RWPE1 (cell line): ENCODE results near the gene WDR49.

Experiments
- CTCF ChIA-PET: fragments of 350-600 bp; sonication (Branson Sonifier 250); formaldehyde crosslinking; extraction: SDS; loops from one replicate; lab custom pipeline; 2021; lab: Yijun Ruan, JAX
- POLR2A ChIA-PET: fragments of 400-600 bp; formaldehyde crosslinking; extraction: SDS; loops from one replicate; lab custom pipeline; 2020; ENCODE audit warnings: antibody characterized with exemption; ENCODE audit not compliant: low non-redundant PET; lab: Yijun Ruan, JAX
- DNase-seq: peaks from one replicate; pipeline ENCODE4 v3.0.0; 2012; ENCODE audit warnings: low spot score
- H3K27ac ChIP-seq: fragments of 450-650 bp; 2 replicates; pipeline ENCODE4 v1.5.1; 2017
- TF ChIP-seq, protein P1 (sequence below): fragments of 450-650 bp; conservative IDR thresholded peaks from 2 replicates; pipeline ENCODE4 v1.5.1; 2017; ENCODE audit warnings: low read depth, mild to moderate bottlenecking

WDR49 gene

DNA sequence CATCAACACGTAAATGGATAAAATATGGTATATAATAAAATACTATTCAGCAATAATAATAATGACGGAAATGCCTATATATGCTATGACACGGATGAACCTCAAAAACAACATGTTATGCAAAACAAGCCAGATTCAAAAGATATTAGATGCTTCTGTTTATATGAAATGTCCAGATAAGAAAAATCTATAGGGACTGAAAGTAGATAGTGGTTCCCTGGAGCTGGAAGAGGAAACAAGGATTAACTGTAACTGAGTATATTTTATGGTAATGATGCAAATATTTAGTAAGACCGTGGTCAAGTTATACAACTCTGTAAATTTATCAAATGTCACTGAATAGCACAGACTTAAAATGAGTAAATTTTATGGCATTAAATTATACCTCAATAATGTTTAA is 25.8 kb upstream of the WDR49 start:
- TF ChIP-seq, protein P1, sequence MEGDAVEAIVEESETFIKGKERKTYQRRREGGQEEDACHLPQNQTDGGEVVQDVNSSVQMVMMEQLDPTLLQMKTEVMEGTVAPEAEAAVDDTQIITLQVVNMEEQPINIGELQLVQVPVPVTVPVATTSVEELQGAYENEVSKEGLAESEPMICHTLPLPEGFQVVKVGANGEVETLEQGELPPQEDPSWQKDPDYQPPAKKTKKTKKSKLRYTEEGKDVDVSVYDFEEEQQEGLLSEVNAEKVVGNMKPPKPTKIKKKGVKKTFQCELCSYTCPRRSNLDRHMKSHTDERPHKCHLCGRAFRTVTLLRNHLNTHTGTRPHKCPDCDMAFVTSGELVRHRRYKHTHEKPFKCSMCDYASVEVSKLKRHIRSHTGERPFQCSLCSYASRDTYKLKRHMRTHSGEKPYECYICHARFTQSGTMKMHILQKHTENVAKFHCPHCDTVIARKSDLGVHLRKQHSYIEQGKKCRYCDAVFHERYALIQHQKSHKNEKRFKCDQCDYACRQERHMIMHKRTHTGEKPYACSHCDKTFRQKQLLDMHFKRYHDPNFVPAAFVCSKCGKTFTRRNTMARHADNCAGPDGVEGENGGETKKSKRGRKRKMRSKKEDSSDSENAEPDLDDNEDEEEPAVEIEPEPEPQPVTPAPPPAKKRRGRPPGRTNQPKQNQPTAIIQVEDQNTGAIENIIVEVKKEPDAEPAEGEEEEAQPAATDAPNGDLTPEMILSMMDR, result no peak
- no peak for DNase-seq
- ChIA-PET POLR2A (no interaction called here), CTCF (no interaction called here)
- H3K27ac ChIP-seq, result no peak overlapping the region

DNA sequence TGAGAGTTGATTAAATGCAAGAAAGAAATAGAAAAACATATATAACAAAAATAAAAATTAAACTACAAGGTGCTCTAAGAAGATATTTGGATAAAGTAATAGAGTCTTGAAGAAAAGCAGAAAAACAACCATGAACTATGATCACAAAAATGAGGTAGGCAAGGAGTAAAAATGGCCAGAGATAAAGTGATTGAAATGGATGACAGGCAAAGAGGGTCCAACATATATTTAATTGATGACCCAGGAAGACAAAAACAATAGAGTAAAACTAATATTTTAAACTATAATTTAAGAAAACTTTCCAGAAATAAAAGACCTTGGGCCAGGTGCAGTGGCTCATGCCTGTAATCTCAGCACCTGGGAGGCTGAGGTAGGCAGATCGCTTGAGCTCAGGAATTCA is 22.1 kb upstream of the WDR49 start:
- ChIA-PET POLR2A (no interaction called here), CTCF (no interaction called here)
- no peak for DNase-seq
- TF ChIP-seq, protein P1, result no peak
- H3K27ac ChIP-seq, result no peak overlapping the region

DNA sequence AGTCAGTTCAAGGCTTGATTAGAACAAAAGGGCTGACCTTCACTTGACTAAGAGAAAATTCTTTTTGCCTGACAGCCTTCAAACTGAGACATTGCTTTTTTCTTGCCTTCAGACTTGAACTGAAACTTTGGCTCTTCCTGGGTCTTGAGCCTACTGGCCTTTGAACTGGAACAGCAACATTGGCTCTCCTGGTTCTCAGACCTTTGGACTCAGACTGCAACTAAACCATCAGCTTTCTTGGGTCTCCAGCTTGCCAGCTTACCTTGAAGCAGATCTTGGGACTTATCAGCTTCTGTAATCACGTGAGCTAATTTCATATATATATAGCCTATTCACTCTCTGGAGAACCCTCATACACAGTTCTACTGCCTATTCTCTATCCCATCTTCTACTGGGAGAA is 19.5 kb upstream of the WDR49 start:
- TF ChIP-seq, protein P1, result no peak
- H3K27ac ChIP-seq, result no peak overlapping the region
- no peak for DNase-seq
- POLR2A ChIA-PET, result no interaction called here
- CTCF ChIA-PET, result interaction anchor here (0.5 kb wide), 1 partner anchor 421 kb away, joined by 4 read pairs; no protein-coding TSS in a partner anchor

DNA sequence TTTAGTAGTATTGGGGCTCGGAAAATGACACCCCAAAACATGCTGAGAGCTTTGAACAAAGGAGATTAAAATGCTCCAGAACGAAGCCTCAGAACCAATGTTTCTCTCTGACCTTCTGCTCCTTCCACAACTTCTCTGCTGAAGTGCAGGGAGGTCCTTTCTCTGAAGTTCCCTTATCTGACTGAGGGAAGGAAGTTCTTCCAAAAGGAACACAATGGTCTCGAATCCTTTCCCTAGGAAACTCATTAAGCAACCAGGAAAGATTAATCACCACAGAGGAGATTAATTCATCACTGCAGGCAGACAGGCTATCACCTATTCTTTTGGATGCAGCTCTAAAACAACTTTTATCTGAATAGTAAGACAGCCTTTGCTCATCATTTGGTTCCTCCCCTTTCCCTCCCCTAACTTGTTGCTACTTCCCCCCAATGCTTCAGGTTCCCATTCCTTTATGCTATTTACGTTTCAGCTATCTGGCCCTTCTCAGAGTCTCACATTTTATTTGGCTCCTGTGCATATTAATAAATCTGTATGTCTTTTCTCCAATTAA is 18.2 kb upstream of the WDR49 start:
- H3K27ac ChIP-seq, result no peak overlapping the region
- TF ChIP-seq, protein P1, result no peak
- CTCF ChIA-PET, result no interaction called here
- POLR2A ChIA-PET, result no interaction called here
- no peak for DNase-seq

DNA sequence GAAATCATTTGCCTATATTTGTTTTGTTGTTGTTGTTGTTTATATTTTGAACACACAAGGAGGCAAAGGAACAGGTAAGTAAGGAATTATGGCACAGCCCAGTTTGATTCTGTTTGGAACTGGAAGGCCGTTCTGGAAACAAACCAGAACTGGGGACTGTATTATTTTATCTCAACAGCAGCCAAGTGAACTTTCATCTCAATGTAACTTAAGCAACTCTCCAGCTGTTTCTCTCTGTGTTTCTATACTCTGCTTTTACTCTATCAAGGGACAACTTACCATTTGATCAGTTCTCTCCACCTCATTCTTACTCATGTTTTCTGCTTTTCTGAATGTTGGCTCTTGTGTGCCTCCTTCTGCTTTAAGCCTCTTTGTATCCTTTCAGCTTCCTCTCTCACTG is 16.0 kb upstream of the WDR49 start:
- H3K27ac ChIP-seq, result no peak overlapping the region
- ChIA-PET CTCF (no interaction called here), POLR2A (no interaction called here)
- TF ChIP-seq, protein P1, result no peak
- DNase-seq, result no peak

DNA sequence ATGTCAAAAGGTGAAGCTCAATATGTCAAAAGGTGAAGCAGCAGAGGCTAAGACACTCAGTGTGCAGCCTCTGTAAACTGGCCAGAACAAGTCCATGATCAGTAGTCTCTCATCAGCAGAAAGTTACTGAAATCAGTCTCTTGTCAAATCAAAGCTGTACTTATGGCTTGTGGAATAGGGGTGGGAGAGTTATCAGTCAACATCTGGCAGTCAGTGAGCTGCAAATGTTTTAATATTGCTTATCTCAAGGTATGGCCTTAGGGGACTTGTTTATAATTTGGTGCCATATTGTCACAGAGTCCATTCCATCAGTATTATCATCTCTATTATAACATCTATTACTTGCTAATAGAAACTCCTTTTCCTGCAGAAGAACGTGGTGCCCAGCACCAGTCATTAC is 14.9 kb upstream of the WDR49 start:
- H3K27ac ChIP-seq, result no peak overlapping the region
- no peak for DNase-seq
- TF ChIP-seq, protein P1, result no peak
- ChIA-PET CTCF (no interaction called here), POLR2A (no interaction called here)
